Neuronal stem cell (in vitro differentiated cells): ENCODE data around the gene PACS2.

Source experiments
- DNase-seq: peaks from one replicate; pipeline ENCODE4 v3.0.0-alpha.2; 2013; ENCODE audit warnings: low spot score
- H2AFZ ChIP-seq: one replicate; pipeline ENCODE4 v1.6.1; 2013; ENCODE audit warnings: mild to moderate bottlenecking, low read length, inconsistent platforms
- H2AK5ac ChIP-seq: 2 replicates; pipeline ENCODE4 v1.6.1; 2013; ENCODE audit warnings: low read depth, mild to moderate bottlenecking, inconsistent platforms, low read length, moderate library complexity, mixed read lengths
- H2BK120ac ChIP-seq: 2 replicates; pipeline ENCODE4 v1.6.1; 2013; ENCODE audit warnings: low read depth, mild to moderate bottlenecking, inconsistent platforms, low read length, moderate library complexity, mixed read lengths
- H2BK12ac ChIP-seq: one replicate; pipeline ENCODE4 v1.6.1; 2013; ENCODE audit warnings: low read length, inconsistent platforms
- H2BK15ac ChIP-seq: 2 replicates; pipeline ENCODE4 v1.6.1; 2013; ENCODE audit warnings: mild to moderate bottlenecking, low read length, inconsistent platforms, mixed read lengths
- H2BK5ac ChIP-seq: one replicate; pipeline ENCODE4 v1.6.1; 2013; ENCODE audit warnings: inconsistent platforms, mild to moderate bottlenecking, low read length, moderate library complexity
- H3K14ac ChIP-seq: one replicate; pipeline ENCODE4 v1.6.1; 2013; ENCODE audit warnings: low read length, inconsistent platforms
- H3K18ac ChIP-seq: 2 replicates; pipeline ENCODE4 v1.6.1; 2013; ENCODE audit warnings: low read length, inconsistent platforms
- H3K23ac ChIP-seq: 2 replicates; pipeline ENCODE4 v1.6.1; 2013; ENCODE audit warnings: low read depth, mild to moderate bottlenecking, mixed read lengths, low read length, inconsistent platforms; ENCODE audit not compliant: poor library complexity
- H3K27ac ChIP-seq: replicated peaks from 3 replicates; pipeline ENCODE4 v1.5.1; 2013; ENCODE audit warnings: low read length, inconsistent platforms
- H3K27me3 ChIP-seq, 3 experiments: 2 replicates each; pipeline ENCODE4 v1.6.1; 2013; ENCODE audit warnings: low read length in 3 of 3, mild to moderate bottlenecking in 2 of 3, inconsistent platforms in 1 of 3, low read depth in 1 of 3, mixed read lengths in 1 of 3, moderate library complexity in 1 of 3; ENCODE audit not compliant: control insufficient read depth in 3 of 3, insufficient read depth in 3 of 3
- H3K36me3 ChIP-seq, 2 donors: replicated peaks in 1 of 2; 2 replicates each; pipeline ENCODE4 v1.6.1; 2013; ENCODE audit warnings: low read length in 2 of 2; ENCODE audit not compliant: control insufficient read depth in 2 of 2, insufficient read depth in 2 of 2
- H3K4ac ChIP-seq: 2 replicates; pipeline ENCODE4 v1.6.1; 2013; ENCODE audit warnings: inconsistent platforms, mild to moderate bottlenecking, low read length, moderate library complexity
- H3K4me1 ChIP-seq, 2 donors: 1 replicate in 1 of 2; 2 replicates in 1 of 2; pipeline ENCODE4 v1.6.1; 2013; ENCODE audit warnings: low read length in 2 of 2, low read depth in 1 of 2; ENCODE audit not compliant: control insufficient read depth in 2 of 2, insufficient read depth in 1 of 2
- H3K4me2 ChIP-seq: one replicate; pipeline ENCODE4 v1.6.1; 2013; ENCODE audit warnings: mild to moderate bottlenecking, low read length, inconsistent platforms; ENCODE audit not compliant: insufficient read depth, poor library complexity, severe bottlenecking
- H3K4me3 ChIP-seq, 2 donors: 2 replicates each; pipeline ENCODE4 v1.5.1; 2013; ENCODE audit warnings: low read length in 2 of 2, mild to moderate bottlenecking in 2 of 2, inconsistent platforms in 1 of 2, moderate library complexity in 1 of 2
- H3K79me1 ChIP-seq: one replicate; pipeline ENCODE4 v1.6.1; 2013; ENCODE audit warnings: low read depth, mild to moderate bottlenecking, inconsistent platforms, low read length, moderate library complexity
- H3K9ac ChIP-seq: one replicate; pipeline ENCODE4 v1.6.1; 2013; ENCODE audit warnings: mild to moderate bottlenecking, low read depth, low read length, inconsistent platforms; ENCODE audit not compliant: poor library complexity
- H3K9me3 ChIP-seq, 2 donors: replicated peaks in 1 of 2; 2 replicates each; pipeline versions ENCODE3 to v1.6.1; 2013; ENCODE audit warnings: low read length in 2 of 2, mild to moderate bottlenecking in 2 of 2, inconsistent platforms in 1 of 2, low read depth in 1 of 2, mixed read lengths in 1 of 2, moderate library complexity in 1 of 2; ENCODE audit not compliant: control insufficient read depth in 2 of 2, insufficient read depth in 1 of 2
- H4K8ac ChIP-seq: one replicate; pipeline ENCODE4 v1.6.1; 2013; ENCODE audit warnings: low read depth, mild to moderate bottlenecking, inconsistent platforms, low read length, moderate library complexity
- H4K91ac ChIP-seq: one replicate; pipeline ENCODE4 v1.6.1; 2013; ENCODE audit warnings: low read length, low read depth, mild to moderate bottlenecking, inconsistent platforms; ENCODE audit not compliant: poor library complexity
- WGBS, 2 donors: extraction: QIAGEN DNeasy Blood & Tissue Kit; methylation state at CpG; one replicate each; pipeline ENCODE4 v1.1.7; 2013; ENCODE audit warnings: missing lambda C conversion rate in 2 of 2, mixed read lengths in 1 of 2; ENCODE audit not compliant: insufficient read length in 2 of 2, insufficient replicate concordance in 1 of 2; ENCODE audit errors: extremely low coverage in 2 of 2; 5-methylcytosine and 5-hydroxymethylcytosine counted together

The PACS2 gene

DNA sequence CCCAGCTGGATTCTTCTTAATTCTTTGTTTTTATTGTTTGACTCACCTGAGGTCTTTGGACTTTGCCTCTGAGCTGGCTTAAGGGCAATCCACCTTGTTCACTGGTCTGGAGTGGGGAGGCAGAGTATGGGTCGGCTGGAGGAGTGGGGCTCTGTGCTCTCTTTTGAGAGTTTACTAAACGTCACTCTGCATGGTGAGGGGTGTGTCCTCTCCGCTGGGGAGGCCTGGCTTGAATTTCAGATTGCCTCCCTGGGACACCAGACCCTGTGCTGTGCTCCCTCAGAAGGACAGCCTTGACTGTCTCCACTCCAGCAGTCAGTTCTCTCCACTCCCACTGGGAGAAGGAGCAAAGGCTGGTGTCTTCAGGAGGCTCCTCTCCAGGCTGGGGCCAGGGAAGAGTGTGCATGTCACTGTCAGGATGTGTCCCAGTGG, 103.2 kb downstream of the PACS2 start:
- Histone ChIP-seq H3K18ac (no peak overlapping the region), H3K9me3 (peaks cover 0 to 5% of the 10 kb centered on the region in 2 donors), H3K79me1 (peaks cover 15% of the 10 kb centered on the region), H4K8ac (no peak overlapping the region), H3K36me3 (peaks cover 6 to 18% of the 10 kb centered on the region in 2 donors), H2BK120ac (no peak overlapping the region), H2BK15ac (no peak overlapping the region), H3K14ac (no peak overlapping the region), H2BK12ac (no peak overlapping the region), H3K4ac (no peak overlapping the region), H4K91ac (no peak overlapping the region), H2BK5ac (no peak overlapping the region), H3K4me3 (no peak overlapping the region), H3K4me1 (peaks cover 20 to 28% of the 10 kb centered on the region in 2 donors), H3K27me3 (peaks cover 0 to 11% (median 2%) of the 10 kb centered on the region in 3 experiments), H3K4me2 (no peak overlapping the region), H2AK5ac (no peak overlapping the region), H2AFZ (no peak overlapping the region), H3K23ac (no peak overlapping the region), H3K27ac (no peak overlapping the region), H3K9ac (no peak overlapping the region)
- no peak for DNase-seq
- WGBS, 2 donors, result no CpG with 5 or more reads among the region's 3 CpGs

DNA sequence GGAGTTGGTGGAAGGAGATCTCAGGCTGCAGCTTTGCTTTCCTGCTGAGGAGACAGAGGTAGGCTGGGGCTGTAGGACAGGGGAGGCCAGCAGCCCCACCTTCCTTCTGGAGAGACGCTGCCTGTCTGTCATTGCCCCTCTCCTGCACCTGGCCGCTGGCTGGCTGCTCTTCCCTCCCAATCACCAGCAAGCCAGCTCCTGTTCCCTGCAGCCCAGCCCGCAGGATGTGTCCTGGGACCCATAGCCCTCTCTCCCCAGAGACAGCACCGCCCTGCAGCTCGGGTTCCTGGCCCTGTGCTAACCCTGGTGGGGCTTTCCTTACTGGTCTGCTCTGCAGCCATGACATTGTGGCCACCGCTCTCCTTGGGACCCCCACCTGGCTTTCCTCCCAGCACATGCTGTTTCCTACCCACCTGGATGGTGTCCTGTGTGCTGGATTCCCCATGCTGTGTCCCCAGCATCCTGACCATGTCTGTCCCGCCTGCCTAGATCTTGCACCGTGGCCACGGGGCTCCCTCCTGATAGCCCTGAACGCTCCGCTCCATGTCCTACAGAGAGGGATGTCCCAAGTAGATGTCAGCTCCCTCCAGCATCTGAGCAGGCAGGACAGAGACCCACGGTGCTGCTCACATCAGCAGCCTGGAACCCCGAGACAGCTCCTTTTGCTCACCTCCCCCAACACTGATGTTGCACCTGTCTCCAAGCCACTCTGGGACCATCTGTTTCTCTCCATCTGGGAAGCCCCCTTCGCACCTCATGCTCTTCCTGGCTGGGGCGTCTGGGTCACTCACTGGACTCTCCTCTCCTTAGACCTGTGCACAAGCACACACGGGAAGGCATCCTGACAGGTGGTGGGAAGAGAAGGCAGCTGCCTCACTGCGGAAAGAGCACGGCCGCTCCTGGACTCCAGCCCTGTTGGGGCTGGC, 104.0 kb downstream of the PACS2 start:
- DNase-seq, result no peak
- H3K9ac ChIP-seq, result no peak overlapping the region
- H3K79me1 ChIP-seq, result peaks cover 15% of the 10 kb centered on the region
- peak overlapping the region; percentile 5 for H4K91ac ChIP-seq
- H3K9me3 ChIP-seq, result peaks cover 0 to 5% of the 10 kb centered on the region in 2 donors
- peaks cover 0 to 3% (median 0%) of the 10 kb centered on the region in 3 experiments for H3K27me3 ChIP-seq
- H3K4me2 ChIP-seq, result peak overlapping the region; percentile 83
- H2BK12ac ChIP-seq, result no peak overlapping the region
- H2AFZ ChIP-seq, result peak overlapping the region; percentile 93
- peak overlapping the region; percentile 6 for H2BK15ac ChIP-seq
- H2BK120ac ChIP-seq, result peak overlapping the region; percentile 22
- H3K27ac ChIP-seq, result no peak overlapping the region
- no CpG with 5 or more reads among the region's 19 CpGs for WGBS, 2 donors
- H3K4me3 ChIP-seq, result peak overlapping the region in 1 of 2 donors; percentile 72
- no peak overlapping the region for H3K4ac ChIP-seq
- H3K18ac ChIP-seq, result peak overlapping the region; percentile 56
- H2BK5ac ChIP-seq, result peak overlapping the region; percentile 56
- H3K23ac ChIP-seq, result peak overlapping the region; percentile 76
- peaks cover 6 to 22% of the 10 kb centered on the region in 2 donors for H3K36me3 ChIP-seq
- peak overlapping the region; percentile 95 for H2AK5ac ChIP-seq
- H3K4me1 ChIP-seq, result peaks cover 21 to 28% of the 10 kb centered on the region in 2 donors
- H3K14ac ChIP-seq, result no peak overlapping the region
- H4K8ac ChIP-seq, result no peak overlapping the region

- Histone ChIP-seq H3K14ac (peak within 1 kb of the TSS; percentile 82), H3K79me1 (peaks cover 17% of the 10 kb centered on the region), H3K23ac (peak within 1 kb of the TSS; percentile 91), H3K4me3 (peak within 1 kb of the TSS; percentile 72 to 89), H3K18ac (peak within 1 kb of the TSS; percentile 95), H2BK120ac (peak within 1 kb of the TSS; percentile 81), H3K9ac (peak within 1 kb of the TSS; percentile 92), H2BK12ac (peak within 1 kb of the TSS; percentile 24), H2BK15ac (peak within 1 kb of the TSS; percentile 58), H3K27ac (peak within 1 kb of the TSS; percentile 27), H2AFZ (peak within 1 kb of the TSS; percentile 93), H4K91ac (peak within 1 kb of the TSS; percentile 11), H3K27me3 (no peaks in the 10 kb centered on the region), H3K4ac (peak within 1 kb of the TSS; percentile 97), H2AK5ac (peak within 1 kb of the TSS; percentile 100), H3K36me3 (peaks cover 6 to 28% of the 10 kb centered on the region in 2 donors), H3K4me2 (peak within 1 kb of the TSS; percentile 89), H4K8ac (peak within 1 kb of the TSS; percentile 43), H3K9me3 (peaks cover 0 to 5% of the 10 kb centered on the region in 2 donors), H2BK5ac (peak within 1 kb of the TSS; percentile 96), H3K4me1 (peaks cover 21 to 24% of the 10 kb centered on the region in 2 donors)
- DNase-seq, result peak; percentile 31
- no CpG with 5 or more reads among the region's 96 CpGs for WGBS, 2 donors
Observed at GRCh38 chr14:105419195-105420091, 104.9 kb downstream of the PACS2 start, which contains the start of gene MTA1. Gene MTA1, plus strand, starts transcription at chr14:105419827. Its CDS starts 209 bp downstream, at chr14:105420036.
